CD4-positive, alpha-beta T cell (primary cell): ENCODE data around the gene MBD5. TPM values are rescaled to one million over a fixed set of nuclear protein-coding genes. Genes with fewer than 3 reads are reported as not detected.
A peak's percentile ranks its signal among the peaks of the same experiment; 100 is the strongest.

Source experiments
- ATAC-seq: fragments of 200-7000 bp; cut with Tn5 transposase; one replicate; pipeline ENCODE4 v1.10.0; 2022; ENCODE audit warnings: mild to moderate bottlenecking; ENCODE audit not compliant: poor library complexity
- CTCF ChIA-PET: fragments of 350-600 bp; sonication (Branson Sonifier 250); formaldehyde crosslinking; loops from one replicate; lab custom pipeline; 2021; ENCODE audit warnings: antibody characterized with exemption, inconsistent platforms; lab: Charles Lee
- POLR2A ChIA-PET: fragments of 350-600 bp; sonication (Branson Sonifier 250); formaldehyde crosslinking; loops from one replicate; lab custom pipeline; 2021; ENCODE audit warnings: antibody characterized with exemption, inconsistent platforms; lab: Charles Lee
- DNase-seq, 14 experiments: peaks; one replicate each; pipeline ENCODE4 v3.0.0-alpha.2; 2013 to 2020; ENCODE audit warnings: mixed read lengths in 2 of 14
- H3K27ac ChIP-seq, 2 donors: one replicate each; pipeline versions ENCODE4 v1.5.1 to v1.7.0; 2013; ENCODE audit warnings: low read length in 2 of 2, low read depth in 1 of 2, mild to moderate bottlenecking in 1 of 2
- H3K27me3 ChIP-seq, 2 experiments: 1 replicate in 1 of 2; 2 replicates in 1 of 2; pipeline versions ENCODE4 v1.6.1 to v1.7.0; 2013; ENCODE audit warnings: low read length in 2 of 2, control low read depth in 1 of 2, mild to moderate bottlenecking in 1 of 2, moderate library complexity in 1 of 2; ENCODE audit not compliant: insufficient read depth in 2 of 2, control insufficient read depth in 1 of 2
- H3K36me3 ChIP-seq: one replicate; pipeline ENCODE4 v1.6.1; 2013; ENCODE audit warnings: low read length, control low read depth; ENCODE audit not compliant: insufficient read depth
- H3K4me1 ChIP-seq: one replicate; pipeline ENCODE4 v1.6.1; 2013; ENCODE audit warnings: low read length, control low read depth; ENCODE audit not compliant: insufficient read depth
- H3K4me3 ChIP-seq: one replicate; pipeline ENCODE4 v1.5.1; 2013; ENCODE audit warnings: mild to moderate bottlenecking, low read length, moderate library complexity
- H3K9me3 ChIP-seq, 2 experiments: 1 replicate in 1 of 2; 2 replicates in 1 of 2; pipeline versions ENCODE4 v1.6.1 to v1.7.0; 2013; ENCODE audit warnings: low read length in 2 of 2, mild to moderate bottlenecking in 2 of 2, control low read depth in 1 of 2, moderate library complexity in 1 of 2; ENCODE audit not compliant: control insufficient read depth in 1 of 2, insufficient read depth in 1 of 2
- H3K27ac Mint-ChIP-seq: one replicate; pipeline ENCODE4 v1.8.0; 2020; ENCODE audit warnings: mixed read lengths
- H3K27me3 Mint-ChIP-seq: one replicate; pipeline ENCODE4 v1.8.0; 2021; ENCODE audit warnings: mixed read lengths
- H3K36me3 Mint-ChIP-seq: one replicate; pipeline ENCODE4 v1.8.0; 2021; ENCODE audit warnings: low read depth, mixed read lengths
- H3K4me1 Mint-ChIP-seq: one replicate; pipeline ENCODE4 v1.8.0; 2021; ENCODE audit warnings: low read depth, mixed read lengths
- H3K4me3 Mint-ChIP-seq: one replicate; pipeline ENCODE4 v1.8.0; 2020; ENCODE audit warnings: mild to moderate bottlenecking, mixed read lengths
- H3K9me3 Mint-ChIP-seq: one replicate; pipeline ENCODE4 v1.8.0; 2020; ENCODE audit warnings: mixed read lengths
- CTCF ChIP-seq: fragments of 200-600 bp; IDR thresholded peaks from one replicate; pipeline ENCODE4 v1.8.0; 2022; ENCODE audit warnings: antibody characterized with exemption, mild to moderate bottlenecking
- intact Hi-C, 2 experiments: fragments of 100-400 bp; cut with DNase I in 1 of 2; cut with micrococcal nuclease in 1 of 2; formaldehyde crosslinking; loops; one replicate each; pipeline versions ENCODE4 v1.15.1 to v1.9.0; 2023 to 2025; cut with DNase I, micrococcal nuclease
- total RNA-seq, 174 experiments: library from RNA in 2 of 174; stranded (reverse) in 2 of 174; gene quantifications; one replicate each; pipeline ENCODE4 v1.2.3 and lab custom pipeline; 2021 to 2026

Gene MBD5
- total RNA-seq, 2 experiments from 2014 or later, result 49.8 to 52.9 TPM

GRCh38 chr2:147996828-147997227 is 24.1 kb upstream of the MBD5 start:
- peaks cover 0 to 10% of the 10 kb centered on the region in 2 experiments for H3K9me3 ChIP-seq
- no peak for TF ChIP-seq CTCF
- ChIA-PET POLR2A (no interaction called here), CTCF (no interaction called here)
- no peaks in the 10 kb centered on the region for H3K27me3 Mint-ChIP-seq
- ATAC-seq (no peak), DNase-seq (no peak)
- H3K4me1 ChIP-seq, result no peaks in the 10 kb centered on the region
- H3K36me3 Mint-ChIP-seq, result peaks cover 51% of the 10 kb centered on the region
- H3K27ac ChIP-seq, result no peak overlapping the region
- H3K4me3 Mint-ChIP-seq, result no peak overlapping the region
- peaks cover 55% of the 10 kb centered on the region for H3K4me1 Mint-ChIP-seq
- intact Hi-C loops, result no loop called here
- H3K4me3 ChIP-seq, result no peak overlapping the region
- peaks cover 13% of the 10 kb centered on the region for H3K36me3 ChIP-seq
- H3K27ac Mint-ChIP-seq, result peak overlapping the region; percentile 4
- H3K9me3 Mint-ChIP-seq, result peaks cover 4% of the 10 kb centered on the region
- no peaks in the 10 kb centered on the region for H3K27me3 ChIP-seq

GRCh38 chr2:147998203-147998602 is 22.7 kb upstream of the MBD5 start:
- POLR2A ChIA-PET, result interaction anchor here (1.3 kb wide), 1 partner anchor 23 kb away, joined by 4 read pairs; the partner anchor contains the start of genes MBD5 and ORC4
- H3K27me3 Mint-ChIP-seq, result no peaks in the 10 kb centered on the region
- no peak overlapping the region for H3K27ac Mint-ChIP-seq
- no peak overlapping the region for H3K27ac ChIP-seq
- no peak for TF ChIP-seq CTCF
- peaks cover 6% of the 10 kb centered on the region for H3K9me3 Mint-ChIP-seq
- peaks cover 63% of the 10 kb centered on the region for H3K36me3 Mint-ChIP-seq
- no peak for ATAC-seq
- H3K9me3 ChIP-seq, result peaks cover 0 to 10% of the 10 kb centered on the region in 2 experiments
- H3K4me3 ChIP-seq, result no peak overlapping the region
- no peaks in the 10 kb centered on the region for H3K4me1 ChIP-seq
- no peak overlapping the region for H3K4me3 Mint-ChIP-seq
- no peak for DNase-seq
- intact Hi-C loops, result no loop called here
- CTCF ChIA-PET, result interaction anchor here (1.0 kb wide), 2 partner anchors 8 to 10 kb away, joined by 3 read pairs; no protein-coding TSS in a partner anchor
- no peaks in the 10 kb centered on the region for H3K27me3 ChIP-seq
- H3K36me3 ChIP-seq, result peaks cover 13% of the 10 kb centered on the region
- H3K4me1 Mint-ChIP-seq, result peaks cover 60% of the 10 kb centered on the region

- Mint-ChIP-seq H3K9me3 (peaks cover 9% of the 10 kb centered on the region), H3K27me3 (no peaks in the 10 kb centered on the region), H3K4me1 (peaks cover 67% of the 10 kb centered on the region), H3K27ac (no peak overlapping the region), H3K36me3 (peaks cover 70% of the 10 kb centered on the region), H3K4me3 (no peak overlapping the region)
- no peaks in the 10 kb centered on the region for H3K4me1 ChIP-seq
- H3K27me3 ChIP-seq, result no peaks in the 10 kb centered on the region
- ChIA-PET POLR2A (interaction anchor here (1.3 kb wide), 1 partner anchor 22 kb away, joined by 4 read pairs; the partner anchor contains the start of genes MBD5 and ORC4), CTCF (interaction anchor here (1.0 kb wide), 1 partner anchor 9 kb away, joined by 3 read pairs; no protein-coding TSS in a partner anchor)
- no peak overlapping the region for H3K27ac ChIP-seq
- peaks cover 13% of the 10 kb centered on the region for H3K36me3 ChIP-seq
- intact Hi-C loops, result no loop called here
- peaks cover 0 to 10% of the 10 kb centered on the region in 2 experiments for H3K9me3 ChIP-seq
- TF ChIP-seq CTCF, result no peak
- H3K4me3 ChIP-seq, result no peak overlapping the region
- no peak for ATAC-seq
- DNase-seq, result no peak
Observed at GRCh38 chr2:147999126-147999525, 21.8 kb upstream of the MBD5 start.
